IPS DF 6.9 (cell line): ENCODE results near the gene TNFRSF14.
A peak's percentile ranks its signal among the peaks of the same experiment; 100 is the strongest.

Source experiments
- DNase-seq: peaks from one replicate; pipeline ENCODE4 v3.0.0-alpha.2; 2013; ENCODE audit warnings: low read depth, low spot score
- H3K27ac ChIP-seq: one replicate; pipeline ENCODE4 v1.5.1; 2013; ENCODE audit warnings: low read length, control low read depth
- H3K27me3 ChIP-seq: 2 replicates; pipeline ENCODE4 v1.6.1; 2013; ENCODE audit warnings: mild to moderate bottlenecking, low read length; ENCODE audit not compliant: control insufficient read depth, insufficient read depth
- H3K36me3 ChIP-seq: 2 replicates; pipeline ENCODE4 v1.6.1; 2013; ENCODE audit warnings: low read length; ENCODE audit not compliant: control insufficient read depth, insufficient read depth
- H3K4me1 ChIP-seq: 2 replicates; pipeline ENCODE4 v1.6.1; 2013; ENCODE audit warnings: low read length; ENCODE audit not compliant: control insufficient read depth, insufficient read depth
- H3K4me3 ChIP-seq: 2 replicates; pipeline ENCODE4 v1.5.1; 2013; ENCODE audit warnings: mild to moderate bottlenecking, low read length
- H3K9me3 ChIP-seq: 2 replicates; pipeline ENCODE4 v1.6.1; 2013; ENCODE audit warnings: low read length, inconsistent platforms; ENCODE audit not compliant: control insufficient read depth, insufficient read depth
- WGBS: extraction: QIAGEN DNeasy Blood & Tissue Kit; methylation state at CpG from one replicate; pipeline ENCODE4 v1.1.7; 2013; ENCODE audit warnings: mixed read lengths, missing lambda C conversion rate; ENCODE audit not compliant: insufficient read length, insufficient coverage; 5-methylcytosine and 5-hydroxymethylcytosine counted together

Gene TNFRSF14

DNA sequence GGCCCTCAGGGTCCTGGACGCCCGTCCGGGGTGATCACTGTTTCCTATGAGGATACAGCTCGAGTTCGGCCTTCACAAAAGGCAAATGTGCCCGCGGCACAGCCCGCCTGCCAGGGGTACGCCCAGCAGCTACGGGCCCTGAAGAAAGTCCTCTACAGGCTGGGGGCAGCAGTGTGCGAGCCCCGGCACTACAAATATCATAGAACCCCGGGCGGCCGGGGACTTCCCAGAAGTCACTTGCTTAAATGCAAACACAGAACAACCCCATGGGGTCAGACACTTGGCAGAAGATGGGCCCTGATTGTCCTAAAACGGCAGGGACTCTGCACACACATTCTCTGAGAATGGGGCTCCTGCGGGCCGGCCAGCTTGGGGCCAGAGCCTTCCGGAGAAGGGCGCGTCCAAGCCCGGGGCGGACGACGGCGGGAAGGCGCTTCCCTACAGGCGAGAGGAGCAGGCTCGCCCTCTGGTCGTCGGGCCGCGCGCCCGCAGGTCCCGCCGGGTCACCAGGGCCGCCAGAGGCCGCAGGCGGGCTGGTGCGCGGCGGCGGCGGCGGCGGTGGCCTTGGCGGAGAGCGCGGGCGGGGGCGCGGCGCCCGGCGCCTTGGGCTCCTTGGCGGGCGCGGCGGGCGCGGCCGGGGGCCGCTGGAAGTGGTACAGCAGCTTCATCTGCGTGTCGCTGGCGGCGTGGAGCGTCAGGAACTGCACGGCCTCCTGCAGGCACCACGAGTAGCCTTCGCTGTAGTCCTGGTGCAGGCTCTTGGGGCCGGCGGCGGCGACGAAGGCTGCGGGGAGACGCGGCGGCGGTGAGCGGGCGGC lies 27.0 kb upstream of the TNFRSF14 start:
- WGBS = no CpG with 5 or more reads among the region's 84 CpGs

DNA sequence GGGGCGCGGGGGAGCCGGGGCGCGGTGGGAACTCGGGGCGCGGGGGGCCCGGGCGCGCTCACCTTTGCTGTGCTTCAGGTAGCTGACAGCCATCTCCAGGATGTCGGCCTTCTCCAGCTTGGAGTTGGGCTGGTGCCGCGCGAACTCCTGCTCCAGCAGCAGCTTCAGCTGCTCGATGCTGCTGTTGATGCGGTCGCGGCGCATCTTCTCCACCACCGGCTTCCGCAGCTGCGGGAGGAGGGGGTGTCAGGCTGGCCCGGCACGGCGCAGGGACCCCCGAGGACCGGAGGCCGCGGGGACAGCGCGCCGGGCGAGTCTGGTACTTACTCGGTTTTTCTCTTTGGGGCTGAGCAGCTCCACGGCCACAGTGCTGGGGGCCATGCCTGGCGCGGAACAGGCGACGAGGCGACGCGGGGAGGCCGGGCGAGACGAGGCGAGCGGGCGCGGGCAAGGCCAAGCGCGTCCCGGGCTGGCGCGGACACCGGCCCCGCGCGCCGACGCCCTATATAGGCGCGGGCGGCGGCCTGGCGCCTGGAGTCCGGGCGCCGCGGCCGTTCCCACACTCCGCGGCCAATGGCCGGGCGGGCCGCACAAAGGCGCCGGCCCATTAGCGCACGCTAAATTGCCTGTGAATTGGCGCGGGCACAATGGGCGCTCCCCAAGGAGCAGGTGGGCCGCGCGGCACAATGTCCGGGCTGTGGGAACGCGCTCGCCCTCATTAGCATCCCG lies 26.2 kb upstream of the TNFRSF14 start, which contains the start of gene HES5:
TSS of gene HES5 (minus strand) at position 480 of the 729 bp plus-strand sequence. CDS start at position 381, 99 bp downstream.
- Histone ChIP-seq H3K36me3 (no peaks in the 10 kb centered on the region; the same call in 1 of the 2 replicates), H3K9me3 (no peaks in the 10 kb centered on the region), H3K4me3 (peak within 1 kb of the TSS; percentile 12; the same call in 1 of the 2 replicates), H3K27me3 (peaks cover 39% of the 10 kb centered on the region), H3K4me1 (peaks cover 12% of the 10 kb centered on the region; the same call in 1 of the 2 replicates), H3K27ac (no peak within 1 kb of the TSS)
- no peak for DNase-seq
- no CpG with 5 or more reads among the region's 91 CpGs for WGBS

More for the DNA sequence above, 27.0 kb upstream of the TNFRSF14 start:
- no peak overlapping the region for H3K27ac ChIP-seq
- no peak for DNase-seq
- no peaks in the 10 kb centered on the region; the same call in 1 of the 2 replicates for H3K36me3 ChIP-seq
- H3K4me1 ChIP-seq = peaks cover 10% of the 10 kb centered on the region; the same call in 1 of the 2 replicates
- peaks cover 39% of the 10 kb centered on the region for H3K27me3 ChIP-seq
- no peaks in the 10 kb centered on the region for H3K9me3 ChIP-seq
- peak overlapping the region; percentile 2; the same call in 1 of the 2 replicates for H3K4me3 ChIP-seq

DNA sequence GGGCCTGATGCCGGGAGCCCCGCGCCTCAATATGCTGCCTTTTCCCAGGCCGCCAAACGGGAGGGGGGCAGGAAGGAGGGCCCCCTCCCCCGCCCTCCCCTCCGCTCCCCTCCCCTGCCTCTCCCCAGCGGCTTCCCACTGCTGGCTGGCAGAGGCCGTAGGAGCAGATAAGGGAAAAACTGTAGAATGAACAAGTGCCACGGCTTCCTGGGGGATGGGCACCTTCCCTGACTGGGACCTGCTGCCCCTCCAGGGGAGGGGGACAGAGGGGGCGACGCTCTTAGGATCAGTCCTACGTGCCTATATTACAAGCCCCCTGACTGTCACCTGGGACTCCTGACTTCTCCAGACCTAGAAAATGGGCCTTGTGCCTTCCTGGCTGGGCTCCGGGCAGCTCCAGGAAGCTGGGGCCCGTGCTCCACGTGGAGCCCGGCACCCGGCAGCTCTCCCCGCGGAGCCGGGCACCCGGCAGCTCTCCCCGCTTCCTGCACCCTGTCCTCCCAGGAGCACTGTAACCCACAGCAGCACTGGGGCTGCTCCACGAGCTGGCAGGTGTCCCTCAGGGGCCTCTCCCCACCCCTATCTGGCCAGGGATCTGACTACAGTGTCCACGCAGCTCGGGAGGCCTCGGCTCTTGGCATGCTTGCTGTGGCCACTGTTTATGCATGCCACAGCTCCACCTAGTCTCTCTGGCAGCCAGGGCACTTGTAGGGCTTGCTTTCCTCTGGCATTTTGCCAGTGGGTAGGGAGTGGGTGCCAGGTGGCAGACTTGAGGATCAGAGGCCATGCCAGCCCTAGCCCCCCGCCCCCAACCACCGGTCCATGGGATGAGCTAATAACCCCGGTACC lies 25.4 kb upstream of the TNFRSF14 start:
- no peak for DNase-seq
- H3K27me3 ChIP-seq = peaks cover 39% of the 10 kb centered on the region
- WGBS = no CpG with 5 or more reads among the region's 30 CpGs
- H3K9me3 ChIP-seq = no peaks in the 10 kb centered on the region
- H3K4me1 ChIP-seq = peaks cover 15% of the 10 kb centered on the region; the same call in 1 of the 2 replicates
- no peaks in the 10 kb centered on the region; the same call in 1 of the 2 replicates for H3K36me3 ChIP-seq
- no peak overlapping the region for H3K27ac ChIP-seq
- no peak overlapping the region for H3K4me3 ChIP-seq

DNA sequence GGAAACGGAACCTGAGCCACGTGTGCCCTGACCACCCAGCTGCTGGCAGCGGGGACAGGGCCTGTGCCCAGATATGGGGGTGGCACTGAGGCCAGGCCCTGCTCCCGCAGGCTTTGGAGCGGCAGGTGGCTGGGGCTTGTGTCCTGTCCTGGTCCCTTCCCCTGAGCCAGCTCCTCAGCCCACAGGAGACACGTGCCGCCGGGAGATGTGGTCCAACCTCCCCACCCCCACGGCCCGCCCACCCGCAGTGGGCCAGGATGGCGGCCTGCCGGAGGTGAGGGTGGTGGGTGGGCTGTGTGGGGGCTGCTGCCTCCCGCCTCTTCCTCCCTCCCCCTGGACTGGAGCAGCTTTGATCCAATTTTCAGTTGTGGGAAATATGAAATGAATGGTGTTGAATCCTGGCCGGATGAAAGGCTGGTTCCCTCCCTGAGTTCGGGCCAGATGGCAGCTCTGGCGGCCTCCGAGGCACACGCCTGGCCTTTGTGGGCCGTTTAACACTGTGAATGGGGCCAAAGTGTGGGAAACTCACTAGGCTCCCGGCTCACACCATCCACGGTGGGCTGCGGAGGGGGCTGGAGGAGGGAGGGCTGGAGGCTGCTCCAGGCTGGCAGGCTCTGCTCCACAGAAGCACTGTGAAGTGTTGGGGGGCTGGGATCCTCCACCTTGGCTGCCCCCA lies 23.5 kb upstream of the TNFRSF14 start:
- Histone ChIP-seq H3K4me1 (peaks cover 11% of the 10 kb centered on the region; the same call in 1 of the 2 replicates), H3K27ac (no peak overlapping the region), H3K27me3 (peaks cover 31% of the 10 kb centered on the region), H3K36me3 (no peaks in the 10 kb centered on the region; the same call in 1 of the 2 replicates), H3K9me3 (no peaks in the 10 kb centered on the region), H3K4me3 (no peak overlapping the region)
- DNase-seq = no peak
- WGBS = no CpG with 5 or more reads among the region's 23 CpGs

DNA sequence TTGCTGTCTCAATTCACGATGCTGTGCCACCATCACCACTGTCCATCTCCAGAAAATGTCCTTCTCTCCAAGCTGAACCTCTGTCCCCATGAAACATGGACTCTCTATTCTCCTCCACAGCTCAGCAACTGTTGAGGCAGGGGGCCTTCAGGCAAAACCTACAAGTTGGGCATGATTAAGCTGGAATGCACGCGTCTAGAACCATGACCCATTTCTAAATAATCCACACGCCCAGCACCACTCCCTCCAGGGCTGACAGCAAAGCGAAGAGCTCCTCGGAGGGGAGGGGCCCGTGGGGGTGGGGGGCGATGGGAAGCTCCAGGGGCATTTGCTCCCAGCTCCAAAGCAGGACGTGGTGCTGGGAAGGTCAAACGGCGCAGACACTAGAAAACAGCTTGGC lies 22.8 kb upstream of the TNFRSF14 start:
- WGBS = no CpG with 5 or more reads among the region's 11 CpGs

GRCh38 chr1:2534315-2534686 lies 21.9 kb upstream of the TNFRSF14 start:
- no peak for DNase-seq
- no peaks in the 10 kb centered on the region; the same call in 1 of the 2 replicates for H3K36me3 ChIP-seq
- no peak overlapping the region for H3K4me3 ChIP-seq
- H3K9me3 ChIP-seq = no peaks in the 10 kb centered on the region
- no peak overlapping the region for H3K27ac ChIP-seq
- WGBS = no CpG with 5 or more reads among the region's 7 CpGs
- peaks cover 20% of the 10 kb centered on the region for H3K27me3 ChIP-seq
- H3K4me1 ChIP-seq = peaks cover 10% of the 10 kb centered on the region; the same call in 1 of the 2 replicates

More for the DNA sequence above, 22.8 kb upstream of the TNFRSF14 start:
- Histone ChIP-seq H3K4me3 (no peak overlapping the region), H3K27ac (no peak overlapping the region), H3K27me3 (peaks cover 25% of the 10 kb centered on the region), H3K36me3 (no peaks in the 10 kb centered on the region; the same call in 1 of the 2 replicates), H3K9me3 (no peaks in the 10 kb centered on the region), H3K4me1 (peaks cover 11% of the 10 kb centered on the region; the same call in 1 of the 2 replicates)
- DNase-seq = no peak

- WGBS = no CpG with 5 or more reads among the region's 18 CpGs
- DNase-seq = no peak
- Histone ChIP-seq H3K9me3 (no peaks in the 10 kb centered on the region), H3K36me3 (no peaks in the 10 kb centered on the region; the same call in 1 of the 2 replicates), H3K4me3 (no peak overlapping the region), H3K4me1 (peaks cover 11% of the 10 kb centered on the region; the same call in 1 of the 2 replicates), H3K27me3 (peaks cover 18% of the 10 kb centered on the region), H3K27ac (no peak overlapping the region)
These were observed 21.3 kb upstream of the TNFRSF14 start for GRCh38 chr1:2534687-2535441.

- Histone ChIP-seq H3K27ac (no peak overlapping the region), H3K4me3 (no peak overlapping the region), H3K4me1 (peaks cover 11% of the 10 kb centered on the region; the same call in 1 of the 2 replicates), H3K36me3 (no peaks in the 10 kb centered on the region; the same call in 1 of the 2 replicates), H3K9me3 (no peaks in the 10 kb centered on the region), H3K27me3 (peaks cover 16% of the 10 kb centered on the region)
- WGBS = no CpG with 5 or more reads among the region's 27 CpGs
- DNase-seq = no peak
These were observed 20.7 kb upstream of the TNFRSF14 start for GRCh38 chr1:2535455-2535854.

DNA sequence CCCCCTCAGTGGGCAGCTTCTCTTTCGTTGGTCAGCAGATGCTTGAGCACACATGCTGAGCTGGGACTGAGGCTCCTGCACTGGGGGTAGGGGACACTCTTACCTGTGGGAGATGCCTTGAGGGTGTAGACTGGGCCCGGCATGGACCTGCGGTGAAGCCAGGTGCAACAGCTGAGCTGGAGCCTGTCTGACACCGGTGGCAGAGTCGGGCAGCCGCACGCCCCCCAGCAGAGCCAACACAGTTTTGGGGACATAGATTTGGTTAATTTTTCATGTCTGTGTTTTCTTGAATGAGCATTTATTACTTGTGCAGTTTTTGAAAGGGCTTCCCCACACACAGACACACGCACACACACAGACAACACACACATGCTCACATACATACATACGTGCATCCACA lies 20.2 kb upstream of the TNFRSF14 start:
- WGBS = no CpG with 5 or more reads among the region's 9 CpGs
- Histone ChIP-seq H3K36me3 (no peaks in the 10 kb centered on the region; the same call in 1 of the 2 replicates), H3K9me3 (no peaks in the 10 kb centered on the region), H3K27ac (no peak overlapping the region), H3K4me3 (no peak overlapping the region), H3K27me3 (peaks cover 12% of the 10 kb centered on the region), H3K4me1 (peaks cover 9% of the 10 kb centered on the region; the same call in 1 of the 2 replicates)
- no peak for DNase-seq
